Right atrium auricular region (tissue), 2 donors: ENCODE data around the gene FAM83D. TPM values are rescaled to one million over a fixed set of nuclear protein-coding genes. Genes with fewer than 3 reads are reported as not detected.

ENCODE experiments used
- DNase-seq: peaks from one replicate; pipeline ENCODE4 v3.0.0-alpha.2; 2019; ENCODE audit warnings: low spot score
- H3K27ac ChIP-seq, 2 donors: fragments of 200-600 bp; sonication (generic); 1 replicate in 1 of 2; 2 replicates in 1 of 2; pipeline ENCODE4 v1.5.1; 2016 to 2019
- H3K27me3 ChIP-seq, 2 donors: fragments of 200-600 bp; sonication (generic); one replicate each; pipeline versions ENCODE4 v1.5.1 to v1.6.0; 2017 to 2019
- H3K36me3 ChIP-seq: fragments of 200-600 bp; sonication (generic); one replicate; pipeline ENCODE4 v1.5.1; 2016
- H3K4me1 ChIP-seq, 2 donors: fragments of 200-600 bp; sonication (generic); one replicate each; pipeline versions ENCODE4 v1.5.1 to v1.6.0; 2017 to 2019
- H3K4me3 ChIP-seq, 2 donors: fragments of 200-600 bp; sonication (generic); 1 replicate in 1 of 2; 2 replicates in 1 of 2; pipeline ENCODE4 v1.5.1; 2017 to 2019; ENCODE audit warnings: mild to moderate bottlenecking in 1 of 2, moderate library complexity in 1 of 2
- H3K9me3 ChIP-seq, 2 donors: fragments of 200-600 bp; sonication (generic); one replicate each; pipeline ENCODE4 v1.5.1; 2019
- CTCF ChIP-seq, 2 donors: fragments of 200-600 bp; sonication (generic); IDR thresholded peaks; one replicate each; pipeline ENCODE4 v1.5.1; 2019; ENCODE audit warnings: antibody characterized with exemption in 2 of 2
- total RNA-seq, 2 donors: library from RNA; depleted of rRNA; stranded (reverse); fragments of >200 nt; gene quantifications; one replicate each; pipeline ENCODE4 v1.1.0, GENCODE V29; 2016

The FAM83D gene
- total RNA-seq, 2 donors from 2014 or later = 1.1 to 2.2 TPM

GRCh38 chr20:38924718-38925117 lies 1.5 kb upstream of the FAM83D start:
- TF ChIP-seq CTCF (IDR thresholded peaks at IDR 0.05) = no peak
- Histone ChIP-seq H3K9me3 (no peaks in the 10 kb centered on the region), H3K4me3 (no peak overlapping the region), H3K27me3 (no peaks in the 10 kb centered on the region), H3K36me3 (no peaks in the 10 kb centered on the region), H3K4me1 (peaks cover 0 to 17% of the 10 kb centered on the region in 2 donors), H3K27ac (no peak overlapping the region)
- DNase-seq = no peak

GRCh38 chr20:38926934-38927616 lies 858 bp downstream of the FAM83D start:
- peak overlapping the region; percentile 40 to 69 for H3K4me3 ChIP-seq
- no peaks in the 10 kb centered on the region for H3K9me3 ChIP-seq
- peak overlapping the region in 1 of 2 donors; percentile 43 for H3K27ac ChIP-seq
- no peaks in the 10 kb centered on the region for H3K36me3 ChIP-seq
- no peak for DNase-seq
- no peaks in the 10 kb centered on the region for H3K27me3 ChIP-seq
- peaks cover 0 to 17% of the 10 kb centered on the region in 2 donors for H3K4me1 ChIP-seq
- TF ChIP-seq CTCF (IDR thresholded peaks at IDR 0.05) = no peak

- no peak overlapping the region for H3K4me3 ChIP-seq
- no peak for DNase-seq
- H3K27ac ChIP-seq = no peak overlapping the region
These were observed 1.8 kb downstream of the FAM83D start for GRCh38 chr20:38927902-38928578.

DNA sequence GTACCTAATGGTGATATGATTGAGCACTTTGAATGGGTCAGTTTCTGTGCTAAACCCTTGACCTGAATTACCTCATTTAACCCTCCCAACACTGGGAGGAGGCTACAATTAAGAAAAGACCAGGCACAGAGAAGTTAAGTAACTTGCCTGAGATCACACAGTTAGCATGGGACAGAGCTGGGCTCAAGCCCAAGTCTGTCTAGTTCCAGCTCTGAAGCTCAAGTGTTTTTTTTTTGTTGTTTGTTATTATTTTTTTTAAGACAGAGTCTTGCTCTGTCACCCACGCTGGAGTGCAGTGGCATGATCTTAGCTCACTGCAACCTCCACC lies 4.0 kb downstream of the FAM83D start:
- peaks cover 0 to 17% of the 10 kb centered on the region in 2 donors for H3K4me1 ChIP-seq
- no peaks in the 10 kb centered on the region for H3K27me3 ChIP-seq
- DNase-seq = no peak
- no peaks in the 10 kb centered on the region for H3K9me3 ChIP-seq
- H3K36me3 ChIP-seq = no peaks in the 10 kb centered on the region
- no peak for TF ChIP-seq CTCF (IDR thresholded peaks at IDR 0.05)
- no peak overlapping the region for H3K27ac ChIP-seq
- H3K4me3 ChIP-seq = no peak overlapping the region

More at GRCh38 chr20:38927902-38928578, 1.8 kb downstream of the FAM83D start:
- Histone ChIP-seq H3K4me1 (peaks cover 0 to 17% of the 10 kb centered on the region in 2 donors), H3K27me3 (no peaks in the 10 kb centered on the region), H3K9me3 (no peaks in the 10 kb centered on the region), H3K36me3 (no peaks in the 10 kb centered on the region)
- no peak for TF ChIP-seq CTCF (IDR thresholded peaks at IDR 0.05)

DNA sequence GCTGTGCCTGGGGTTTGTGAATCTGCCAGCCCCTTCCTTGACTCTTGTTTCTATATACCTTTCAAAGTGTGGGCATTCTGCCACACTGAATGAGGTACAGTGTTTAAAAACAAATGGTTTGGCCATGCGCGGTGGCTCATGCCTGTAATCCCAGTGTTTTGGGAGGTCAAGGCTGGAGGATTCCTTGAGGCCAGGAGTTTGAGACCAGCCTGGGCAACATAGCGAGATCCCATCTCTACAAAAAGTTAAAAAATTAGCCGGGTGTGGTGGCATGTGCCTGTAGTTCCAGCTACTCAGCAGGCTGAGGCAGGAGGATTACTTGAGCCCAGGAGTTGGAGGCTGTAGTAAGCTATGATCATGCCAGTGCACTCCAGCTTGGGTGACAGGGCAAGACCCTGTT lies 5.8 kb downstream of the FAM83D start:
- DNase-seq = no peak
- no peaks in the 10 kb centered on the region for H3K27me3 ChIP-seq
- H3K4me1 ChIP-seq = peaks cover 0 to 10% of the 10 kb centered on the region in 2 donors
- H3K9me3 ChIP-seq = no peaks in the 10 kb centered on the region
- H3K36me3 ChIP-seq = no peaks in the 10 kb centered on the region
- TF ChIP-seq CTCF (IDR thresholded peaks at IDR 0.05) = no peak
- H3K27ac ChIP-seq = no peak overlapping the region
- no peak overlapping the region for H3K4me3 ChIP-seq
